ENCODE data around the gene CCDC102B.
"Not testable (repeated sequence)": the region's sequence is repeated elsewhere in the genome, so short reads cannot be mapped to it uniquely, and the experiment has no call there.

Gene CCDC102B

DNA sequence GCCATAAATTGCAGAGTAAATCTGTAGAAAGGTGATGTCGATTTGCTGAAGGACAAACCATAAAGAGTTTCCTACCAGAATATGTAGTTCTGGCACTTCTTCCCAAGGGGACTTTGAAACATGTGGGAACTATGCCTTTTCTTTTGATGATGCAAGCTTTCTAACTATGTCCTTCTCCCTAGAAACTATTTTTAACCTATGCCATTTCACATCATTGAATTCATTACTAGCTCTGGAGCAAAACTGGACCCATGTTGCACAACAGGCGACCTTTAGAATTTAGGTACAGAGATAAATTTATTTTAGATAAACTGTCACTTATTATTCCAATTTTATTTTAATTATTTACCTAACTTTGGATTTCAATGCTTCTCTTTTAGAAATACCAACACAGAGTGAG is 186.5 kb downstream of the CCDC102B start:
- DNase-seq = no peak

DNA sequence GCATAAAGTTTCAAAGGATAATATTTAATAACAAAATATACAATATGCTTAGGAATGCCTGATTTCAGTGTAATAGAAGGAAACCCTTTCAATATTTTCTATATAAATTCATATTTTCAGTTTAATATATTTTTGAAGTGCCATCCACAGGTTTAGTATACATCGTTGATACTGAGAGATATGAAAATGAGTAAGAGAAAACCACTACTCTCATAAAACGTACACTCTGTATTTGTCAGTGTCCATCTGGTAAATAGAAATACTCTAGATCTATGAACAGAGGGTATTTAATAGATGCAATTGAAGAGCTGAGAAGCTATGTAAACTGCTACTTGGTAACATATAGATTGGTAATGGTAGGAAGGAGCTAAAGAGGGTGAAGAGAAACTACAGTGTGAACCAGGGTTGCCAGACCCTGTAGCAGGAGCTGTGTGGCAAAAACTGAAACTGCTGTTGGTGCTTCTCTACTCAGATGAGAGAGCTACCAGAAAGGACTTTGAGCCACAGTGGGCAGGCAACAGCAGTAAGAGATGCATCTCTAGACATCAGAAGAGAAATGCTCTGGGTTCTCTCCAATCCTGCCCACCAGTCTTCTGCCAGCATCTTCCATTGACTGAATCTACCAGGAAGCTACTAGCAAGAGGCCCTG is 187.4 kb downstream of the CCDC102B start:
- no peak for DNase-seq

DNA sequence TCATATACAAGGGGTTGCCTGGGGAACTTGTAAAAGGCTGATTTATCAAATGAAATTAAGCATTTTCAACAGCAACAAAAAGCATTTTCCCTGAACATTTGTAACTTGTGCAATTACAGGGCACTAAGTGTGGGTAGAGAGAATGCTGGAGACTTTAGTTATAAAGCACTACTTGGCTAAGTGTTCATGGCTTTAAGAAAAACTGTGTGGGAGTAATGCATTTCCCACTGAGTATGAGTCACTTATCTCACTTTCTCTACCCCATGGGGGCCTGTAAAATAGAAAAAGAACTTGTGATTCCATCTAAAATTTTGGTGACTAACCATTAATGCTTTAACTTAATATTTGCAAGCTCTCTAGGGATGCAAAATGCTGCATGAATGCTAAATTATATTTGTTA is 193.4 kb downstream of the CCDC102B start:
- DNase-seq = no peak

DNA sequence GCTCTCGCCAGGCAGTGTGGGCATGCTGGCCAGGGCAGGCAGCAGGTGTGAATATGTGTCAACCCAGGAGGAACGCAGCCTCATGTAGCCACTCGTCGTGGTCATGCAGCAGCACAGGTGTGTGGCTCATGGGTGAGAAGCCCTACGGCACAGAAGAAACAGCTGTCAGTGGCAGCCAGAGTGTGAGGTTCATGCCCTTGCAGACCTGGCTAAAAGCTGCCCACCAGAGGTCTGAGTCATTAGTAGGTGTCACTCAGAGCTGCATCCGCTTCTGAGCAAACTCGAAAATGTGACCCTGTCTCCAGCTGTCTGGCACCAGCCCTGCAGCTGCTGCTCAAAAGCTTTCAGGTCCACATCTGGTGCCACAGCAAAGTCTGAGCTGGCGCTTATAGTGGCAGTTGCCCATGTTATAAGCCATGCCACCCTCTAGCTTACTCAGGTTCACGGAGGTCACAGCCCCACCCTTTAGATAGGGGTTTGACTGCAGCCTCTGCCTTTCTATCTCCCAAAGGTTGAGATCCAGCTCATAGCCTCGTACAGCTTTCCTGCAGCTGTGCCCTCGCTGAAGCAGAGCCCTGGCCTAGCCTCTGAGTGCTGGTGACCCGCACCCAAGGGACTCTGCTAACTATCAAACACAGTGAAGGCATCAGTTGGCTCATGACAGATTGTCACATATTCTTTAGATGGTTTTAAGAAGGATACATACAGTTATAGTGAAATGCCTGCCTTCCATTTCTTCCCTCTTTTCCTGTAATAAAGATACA is 195.0 kb downstream of the CCDC102B start:
- DNase-seq = no peak

DNA sequence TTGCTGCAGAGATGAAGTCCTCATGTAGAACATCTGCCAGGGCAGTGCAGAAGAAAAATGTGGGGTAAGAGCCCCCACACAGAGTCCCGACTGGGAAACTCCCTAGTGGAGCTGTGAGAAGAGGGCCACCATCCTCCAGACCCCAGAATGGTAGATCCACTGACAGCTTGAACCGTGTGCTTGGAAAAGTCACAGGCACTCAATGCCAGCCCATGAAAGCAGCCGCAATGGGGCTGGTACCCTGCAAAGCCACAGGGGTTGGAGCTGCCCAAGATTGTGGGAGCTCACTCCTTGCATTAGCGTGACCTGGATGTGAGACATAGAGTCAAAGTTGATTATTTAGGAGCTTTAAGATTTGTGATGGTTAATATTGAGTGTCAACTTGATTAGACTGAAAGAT is 197.8 kb downstream of the CCDC102B start:
- no peak for DNase-seq

DNA sequence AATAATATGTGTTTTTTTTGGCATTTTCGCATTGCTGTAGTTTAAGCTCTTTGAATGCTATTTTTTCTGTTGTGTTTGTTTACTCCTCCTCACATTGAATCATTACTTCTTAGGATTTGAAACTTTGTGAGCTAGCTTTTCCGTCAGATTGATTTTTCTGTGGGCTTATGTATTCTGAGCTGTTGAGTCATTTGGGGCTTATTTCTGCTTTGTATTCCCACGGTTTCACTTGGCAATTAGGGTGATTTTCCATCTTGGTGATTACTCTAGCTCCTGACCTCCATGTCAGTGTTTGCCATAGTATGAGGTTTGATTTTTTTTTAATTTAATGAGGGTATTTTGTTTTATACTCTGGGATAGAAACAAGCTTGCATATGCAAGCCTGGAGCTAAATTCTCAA is 200.0 kb downstream of the CCDC102B start:
- DNase-seq = no peak

DNA sequence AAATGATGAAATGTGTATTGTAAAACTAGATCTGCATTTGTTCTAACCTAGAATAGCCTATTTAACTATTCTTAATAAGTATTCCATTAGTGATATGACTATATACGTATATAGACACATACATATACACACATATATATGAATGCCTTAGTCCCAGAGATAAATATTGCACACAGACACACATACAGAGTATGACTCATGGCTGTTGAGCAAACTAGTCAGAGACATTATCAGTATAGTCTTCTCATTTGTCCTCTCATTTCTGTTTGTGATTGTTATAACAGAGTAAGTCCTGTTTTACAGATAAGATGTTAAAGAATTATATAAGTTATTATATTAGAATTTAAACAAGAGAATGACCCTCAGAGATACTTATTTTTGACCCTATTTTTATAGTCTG is 202.5 kb downstream of the CCDC102B start:
- DNase-seq = no peak

DNA sequence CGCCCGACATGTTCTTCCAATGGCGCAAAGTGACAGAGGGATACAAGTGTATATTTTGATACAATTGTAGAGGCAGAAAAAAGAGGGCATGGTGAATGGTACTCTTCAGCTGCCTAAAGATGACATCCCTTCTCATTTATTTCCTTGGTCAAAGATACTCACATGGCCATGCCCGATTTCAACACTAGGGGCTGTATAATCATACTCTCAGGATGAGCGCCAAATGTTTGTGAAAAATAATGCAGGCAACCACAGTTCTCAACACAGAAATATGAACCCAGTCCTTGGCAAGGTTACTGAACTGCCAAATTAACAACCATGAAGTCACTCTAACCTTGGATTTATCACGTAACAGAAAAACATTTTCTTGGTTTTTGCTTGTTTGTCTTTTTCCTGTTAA is 204.4 kb downstream of the CCDC102B start:
- no peak for DNase-seq

DNA sequence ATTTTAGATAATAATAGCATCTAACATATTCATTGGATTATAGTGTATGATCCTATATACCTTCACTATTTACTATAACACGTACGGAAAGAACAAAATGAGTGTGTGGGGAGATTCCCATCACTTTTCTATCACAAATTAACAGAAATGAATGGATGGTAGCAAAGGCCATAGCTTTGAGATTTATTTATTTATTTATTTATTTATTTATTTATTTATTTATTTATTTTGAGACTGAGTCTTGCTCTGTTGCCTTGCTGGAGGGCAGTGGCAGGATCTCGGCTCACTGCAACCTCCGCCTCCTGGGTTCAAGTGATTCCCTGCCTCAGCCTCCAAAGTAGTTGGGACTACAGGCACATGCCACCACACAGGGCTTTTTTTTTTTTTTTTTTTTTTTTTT is 208.3 kb downstream of the CCDC102B start:
- DNase-seq = not testable (repeated sequence)

DNA sequence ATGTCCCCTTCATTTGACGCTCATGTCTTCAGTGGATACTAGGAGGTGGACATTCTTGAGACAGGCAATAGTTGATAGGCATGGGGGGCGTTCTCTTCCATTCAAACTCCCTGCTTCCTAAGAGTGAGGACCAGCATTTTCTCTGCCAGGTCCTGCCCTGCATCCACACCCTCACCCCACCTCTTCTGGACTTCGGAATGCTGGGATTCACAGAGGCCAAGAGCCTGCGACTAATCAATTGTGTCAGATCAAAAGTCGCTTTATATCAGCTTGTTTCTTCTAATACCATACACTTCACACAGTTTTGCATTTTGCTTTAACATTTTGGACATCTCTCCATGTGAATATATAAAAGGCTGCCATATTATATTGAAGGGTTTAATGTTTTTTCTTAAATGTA is 210.7 kb downstream of the CCDC102B start:
- no peak for DNase-seq

DNA sequence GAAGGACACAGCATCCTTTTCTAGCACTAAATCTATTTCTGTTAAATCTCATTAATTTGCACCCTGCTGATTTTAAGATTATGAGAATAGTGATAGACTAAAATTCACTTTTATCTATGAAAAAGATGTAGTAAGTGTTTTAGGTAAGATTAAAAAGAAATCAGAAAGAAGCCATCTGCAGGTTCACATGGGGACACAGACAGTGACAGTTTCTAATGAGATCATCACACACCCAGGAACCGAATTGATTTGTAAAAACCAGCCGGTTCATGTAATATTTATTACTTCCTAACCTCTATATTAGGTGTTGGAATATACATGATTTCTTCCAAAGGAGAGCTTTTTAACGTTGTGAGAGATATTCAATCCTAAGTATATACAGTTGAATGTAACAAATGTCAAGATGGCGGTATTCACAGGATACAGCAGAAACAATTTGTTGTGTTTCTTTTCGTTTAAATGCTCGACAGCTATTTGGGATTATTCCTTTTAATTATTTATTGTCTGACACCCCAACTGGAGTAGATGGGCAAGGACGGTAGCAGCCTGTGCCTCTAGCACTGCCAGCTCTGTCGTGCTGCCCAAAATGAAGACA is 223.4 kb downstream of the CCDC102B start:
- no peak for DNase-seq

DNA sequence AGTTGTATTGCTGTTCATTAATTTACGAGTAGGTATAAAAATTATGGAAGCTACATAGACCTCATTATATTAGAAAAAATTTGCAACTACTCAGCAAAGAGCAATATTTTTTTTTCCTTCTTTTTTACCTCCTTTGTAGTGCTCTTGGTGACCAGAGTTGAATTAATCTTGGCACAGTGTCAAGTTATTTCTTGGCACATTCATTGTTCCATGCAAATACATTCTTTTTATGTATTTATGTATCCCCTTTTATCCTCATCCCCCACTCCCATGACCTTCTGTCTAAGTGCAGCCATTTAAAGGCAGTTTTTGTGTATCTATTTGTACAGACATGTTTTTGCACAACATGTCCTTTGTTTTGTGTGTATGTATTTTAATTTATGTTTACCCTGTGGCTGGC is 224.5 kb downstream of the CCDC102B start:
- no peak for DNase-seq

DNA sequence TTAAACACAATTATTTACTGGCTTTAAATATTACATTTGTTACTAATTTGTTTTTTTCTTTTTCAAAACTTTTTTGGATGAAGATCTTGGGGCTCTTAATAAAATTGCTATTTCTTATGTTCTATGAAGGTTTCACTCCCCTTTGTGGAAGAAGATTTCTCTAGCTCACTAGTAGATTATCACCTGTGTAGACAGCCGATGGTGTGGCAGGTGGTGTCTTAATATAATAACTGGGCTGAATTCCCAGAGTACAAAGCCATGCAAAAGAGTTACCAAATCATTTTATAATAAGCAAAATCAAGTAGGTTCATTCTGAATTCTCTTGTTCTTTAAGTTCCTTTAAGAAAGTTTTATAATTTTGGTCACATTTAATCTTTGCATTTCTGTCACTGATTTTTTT is 233.7 kb downstream of the CCDC102B start:
- no peak for DNase-seq

DNA sequence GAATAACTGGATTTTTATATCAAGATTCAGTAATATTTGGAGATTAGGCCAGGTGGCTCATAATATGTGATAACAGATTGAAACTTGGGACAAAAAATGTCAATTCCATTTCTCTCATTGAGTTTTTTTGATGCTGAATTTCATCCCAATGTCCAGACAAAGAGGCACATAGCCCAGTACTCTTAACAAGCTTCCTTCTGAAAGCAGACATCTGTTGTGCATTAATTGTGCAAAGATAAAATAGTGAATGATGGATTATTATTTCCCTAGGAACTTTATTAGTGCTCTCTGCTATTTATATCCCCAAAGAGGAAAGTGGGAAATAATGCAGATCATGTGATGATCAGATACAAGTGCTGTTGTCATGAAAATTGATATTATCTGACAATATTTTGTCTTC is 234.1 kb downstream of the CCDC102B start:
- no peak for DNase-seq

DNA sequence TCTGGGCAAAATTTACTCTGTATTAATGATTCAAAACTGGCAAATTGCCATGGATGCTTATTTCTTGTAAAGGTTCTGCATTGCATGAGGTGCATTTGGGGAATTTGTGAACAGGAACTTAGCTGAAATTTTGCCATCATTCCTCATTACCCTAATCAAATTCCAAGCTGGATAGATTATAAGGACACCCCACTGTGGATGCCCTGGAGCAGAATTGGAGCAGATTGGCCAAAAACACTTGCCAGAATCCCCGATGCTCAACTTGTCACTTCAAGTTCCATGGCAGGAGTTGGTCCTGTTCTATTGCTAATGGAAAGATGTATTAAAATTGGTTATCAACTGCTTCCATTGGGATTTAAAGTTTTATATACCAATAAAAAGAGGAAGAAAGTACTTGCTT is 237.9 kb downstream of the CCDC102B start:
- no peak for DNase-seq

DNA sequence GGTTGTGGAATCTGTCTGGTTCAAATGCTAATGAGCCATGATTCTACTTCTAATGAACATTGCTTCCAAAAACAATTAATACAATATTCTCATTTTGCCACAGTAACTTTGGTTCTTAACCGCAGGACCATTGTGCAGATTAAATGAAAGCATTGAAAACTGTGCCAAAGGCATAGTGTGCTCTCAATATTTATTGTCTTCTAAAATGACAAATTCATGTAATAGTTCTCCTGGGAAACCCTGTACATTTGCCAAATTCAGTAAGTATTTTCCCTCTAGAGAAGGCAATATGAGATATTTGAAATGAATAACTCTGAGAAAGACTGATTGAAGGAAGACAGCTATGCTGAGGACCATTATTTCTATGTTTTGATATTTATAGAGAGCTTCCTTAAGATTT is 246.3 kb downstream of the CCDC102B start:
- no peak for DNase-seq

DNA sequence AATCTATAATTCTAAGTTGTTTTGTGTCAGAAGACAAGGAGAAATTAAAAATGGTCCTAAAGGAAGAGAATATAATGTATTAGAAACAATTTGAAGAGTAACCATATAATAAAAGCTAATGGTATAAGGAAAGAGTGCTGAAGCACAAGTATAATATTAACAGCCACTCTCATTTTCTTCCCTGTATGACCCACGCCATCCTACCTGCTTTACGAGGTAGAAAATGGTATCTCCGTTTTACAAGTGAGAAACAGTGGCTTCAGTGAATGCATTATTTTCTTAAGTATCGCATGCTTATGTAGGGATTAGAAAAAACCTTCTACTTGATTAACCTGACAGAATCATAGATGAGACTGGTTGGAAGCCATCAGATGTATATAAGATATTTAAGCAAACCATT is 266.2 kb downstream of the CCDC102B start:
- DNase-seq = no peak

DNA sequence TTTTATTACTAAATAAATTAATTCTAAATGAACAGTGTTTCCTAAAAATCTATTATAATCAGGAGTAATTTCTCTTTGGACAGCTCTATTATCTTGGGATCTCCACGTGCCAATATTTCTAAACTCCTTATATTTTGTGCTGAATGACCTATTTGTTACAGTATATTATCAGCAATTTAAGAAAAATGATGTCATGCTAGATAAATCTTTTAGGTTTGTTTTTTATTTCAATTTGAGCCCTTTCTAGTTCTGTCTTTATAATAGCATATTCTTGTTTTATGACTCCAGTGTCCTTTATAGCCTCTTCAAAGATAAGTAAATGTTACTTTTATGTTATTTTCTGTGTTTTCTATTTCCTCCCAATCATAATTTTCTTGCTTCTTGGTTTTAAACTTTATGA is 269.2 kb downstream of the CCDC102B start:
- no peak for DNase-seq

DNA sequence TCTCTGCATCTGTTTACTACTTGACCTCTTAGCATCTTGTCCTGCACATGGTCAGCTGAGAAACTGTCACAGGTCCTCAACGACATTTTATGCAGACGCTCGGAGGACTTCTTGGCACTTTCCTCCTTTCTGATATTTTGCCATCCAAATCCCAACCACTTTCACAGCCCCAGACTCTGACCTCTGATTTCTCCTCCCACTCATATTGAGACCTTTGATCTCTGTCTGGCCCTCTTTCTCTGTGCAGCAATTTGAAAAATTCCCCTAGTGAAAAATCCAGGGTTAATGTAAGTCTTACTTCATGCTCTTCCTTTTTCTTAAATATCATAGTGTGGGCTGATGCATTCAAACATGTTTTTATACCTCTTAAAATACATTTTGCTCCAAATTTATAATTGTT is 273.8 kb downstream of the CCDC102B start:
- DNase-seq = no peak

DNA sequence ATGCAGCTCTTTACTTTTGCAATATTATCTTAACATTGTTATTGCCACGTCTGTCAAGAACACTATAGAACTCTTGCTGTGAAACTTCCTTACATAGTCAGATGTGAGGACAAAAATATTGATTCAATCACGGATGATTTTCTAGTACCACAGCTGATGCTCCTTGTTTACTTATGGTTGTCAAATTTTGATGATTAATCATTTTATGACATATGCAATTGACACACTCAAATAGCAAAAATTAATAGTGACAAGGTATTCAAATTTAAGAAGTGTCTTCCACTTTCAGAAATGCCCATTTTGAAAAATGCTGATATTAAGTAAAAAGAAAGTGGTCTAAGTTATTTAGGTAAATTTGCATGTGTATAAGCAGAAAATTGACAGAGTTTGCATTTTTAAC is 284.0 kb downstream of the CCDC102B start:
- no peak for DNase-seq

DNA sequence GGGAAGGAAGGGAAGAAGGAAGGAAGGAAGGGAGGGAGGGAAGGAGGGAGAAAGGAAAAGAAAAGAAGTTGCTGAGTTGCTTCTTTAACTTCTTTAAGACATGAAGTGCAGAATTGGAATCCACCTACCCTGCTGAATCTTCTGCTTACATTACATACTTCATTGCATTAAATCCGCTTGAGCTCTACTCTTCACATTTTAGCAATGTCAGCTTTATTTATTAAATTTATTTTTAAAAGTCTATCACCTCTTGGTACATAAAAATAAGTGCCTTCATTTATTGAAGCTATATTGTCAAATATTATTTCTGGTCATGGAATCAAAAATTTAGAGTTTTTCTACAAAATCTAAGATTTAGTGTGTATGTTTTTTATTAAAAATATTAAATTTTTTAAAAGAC is 284.6 kb downstream of the CCDC102B start:
- DNase-seq = no peak

DNA sequence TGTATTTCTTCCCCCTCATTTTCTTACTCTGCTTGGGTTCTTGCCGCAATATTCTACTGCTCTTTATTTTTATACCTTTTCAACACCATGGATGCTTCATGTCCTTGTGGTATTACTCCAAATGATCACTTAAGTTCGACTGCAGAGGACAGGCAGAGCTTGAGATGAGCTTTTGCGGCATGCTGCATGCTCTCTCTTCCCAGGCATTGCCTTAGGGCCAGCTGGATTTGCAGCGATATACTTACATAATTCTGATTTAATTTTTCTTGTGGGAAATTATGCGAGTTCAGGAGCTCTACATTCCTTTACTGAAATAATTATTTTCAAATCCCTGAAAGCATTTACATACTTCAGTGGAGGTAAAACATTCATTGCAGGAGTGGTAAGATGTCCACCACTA is 288.1 kb downstream of the CCDC102B start:
- no peak for DNase-seq

DNA sequence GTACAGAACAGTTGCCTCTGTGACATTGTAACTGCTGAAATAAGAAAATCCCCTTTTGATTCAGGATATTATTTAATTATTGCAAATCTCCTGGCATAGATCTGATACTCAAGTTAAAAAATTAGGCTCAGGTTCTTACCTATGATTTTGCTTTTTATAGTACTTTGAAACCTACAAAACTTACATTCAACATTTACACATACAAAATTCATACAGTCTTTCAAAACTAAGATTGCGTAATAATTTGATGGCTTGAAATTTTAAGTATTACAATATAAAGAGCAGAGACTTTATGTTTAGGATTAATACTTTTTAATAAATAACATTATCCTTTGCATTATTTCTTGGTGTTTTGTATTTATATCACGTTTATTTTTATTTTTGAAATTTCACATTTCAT is 291.1 kb downstream of the CCDC102B start:
- no peak for DNase-seq

DNA sequence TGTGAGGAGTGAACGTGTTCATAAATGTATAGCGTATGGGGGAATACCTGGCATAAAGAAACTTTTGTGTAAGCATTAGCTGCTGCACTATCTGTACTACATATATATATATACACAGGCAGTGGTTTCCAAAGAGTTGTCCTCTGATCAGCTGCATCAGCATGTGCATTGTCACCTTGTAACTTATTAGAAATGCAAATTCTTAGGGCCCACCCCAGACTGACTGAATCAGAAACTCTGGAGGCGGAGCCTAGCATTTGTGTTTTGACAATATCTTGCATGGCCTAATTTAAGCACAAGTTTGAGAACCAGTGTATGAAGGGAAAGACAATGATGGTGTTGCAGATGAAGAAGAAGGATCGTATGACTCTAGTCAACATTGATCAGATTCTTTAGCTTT is 299.5 kb downstream of the CCDC102B start:
- no peak for DNase-seq

DNA sequence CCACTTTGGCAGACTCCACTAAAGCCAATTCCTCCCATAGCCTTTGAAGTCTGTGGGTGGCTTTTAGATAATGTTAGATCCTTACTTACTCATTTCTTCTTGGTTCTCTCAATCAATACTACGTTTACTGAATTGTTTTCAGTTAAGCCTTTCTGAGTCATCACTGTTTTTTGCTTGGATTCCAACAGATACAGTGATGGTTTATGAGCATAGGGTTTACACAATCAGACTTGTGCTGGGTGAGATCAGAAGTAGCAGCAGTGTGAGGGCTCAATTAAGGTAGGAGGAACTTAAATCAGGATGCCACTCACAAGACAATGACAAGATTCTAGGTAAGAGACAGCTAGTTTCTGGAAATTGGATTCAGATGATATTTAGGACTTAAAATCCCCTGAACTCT is 305.1 kb downstream of the CCDC102B start:
- no peak for DNase-seq

Measured in CD4-positive, alpha-beta T cell treated with Interleukin-4 for 1 hour (primary cell).